ENCODE data around the gene PSD4. TPM values are rescaled to one million over a fixed set of nuclear protein-coding genes. Genes with fewer than 3 reads are reported as not detected.
A peak's percentile ranks its signal among the peaks of the same experiment; 100 is the strongest.

The PSD4 gene
- total and polyA plus RNA-seq, 2 of the 8 experiments (the other 6 are each of a cell fraction or from before 2014, with no cell fraction given) = 0.53 to 1.2 TPM

- DNase-seq (ENCODE audit: low read depth in 1 of 2, low spot score in 2 of 2) = peak in 1 of 2 experiments; percentile 31
- no peak overlapping the region for H2AK5ac ChIP-seq (ENCODE audit: low read depth, low read length)
- ChIA-PET POLR2A (ENCODE audit: partially characterized antibody) (no interaction called here), CTCF (ENCODE audit: partially characterized antibody) (interaction anchor here (0.6 to 8.4 kb wide), 6 partner anchors 8 to 1349 kb away, joined by 3 to 85 read pairs (median 12); partner anchors contain the start of gene PSD4)
- no peak overlapping the region for H3K14ac ChIP-seq (ENCODE audit: insufficient read length)
- H3K9me3 ChIP-seq (ENCODE audit: insufficient read depth in 2 of 2, low read depth in 1 of 2, low read length in 1 of 2) = no peaks in the 10 kb centered on the region
- peaks cover 0 to 4% (median 3%) of the 10 kb centered on the region in 4 experiments; a peak in 1 of 7 replicates for H3K27me3 ChIP-seq (replicated peaks in 1 of 4; ENCODE audit: control insufficient read depth in 3 of 4, extremely low read depth in 1 of 4, insufficient read depth in 3 of 4, low read length in 3 of 4)
- no peaks in the 10 kb centered on the region for H3K79me2 ChIP-seq (ENCODE audit: control insufficient read depth in 1 of 2, insufficient read depth in 2 of 2, low read length in 2 of 2)
- H4K5ac ChIP-seq (ENCODE audit: insufficient read length, low read depth, low read length) = no peak overlapping the region
- 90% methylated on average over 12 of the region's 12 CpGs; no CpG with 5 or more reads in 1 of the 2 experiments for WGBS, 2 experiments (ENCODE audit: extremely low coverage in 1 of 2, insufficient coverage in 1 of 2, insufficient read length in 1 of 2, insufficient replicate concordance in 2 of 2, low coverage in 1 of 2, low lambda C conversion rate in 2 of 2, missing lambda C conversion rate in 1 of 2)
- no peak for FAIRE-seq
- no peak overlapping the region for H3K23ac ChIP-seq (ENCODE audit: insufficient read length)
- no peak overlapping the region for H2BK12ac ChIP-seq (ENCODE audit: low read depth, low read length)
- H2BK20ac ChIP-seq (ENCODE audit: low read length) = no peak overlapping the region
- H2BK120ac ChIP-seq (replicated peaks; ENCODE audit: low read depth, low read length) = no peak overlapping the region
- H3K9ac ChIP-seq (replicated peaks in 1 of 4; ENCODE audit: extremely low read depth in 1 of 4, low read depth in 3 of 4, low read length in 3 of 4) = no peak overlapping the region
- H3K79me1 ChIP-seq (ENCODE audit: low read depth, low read length) = no peaks in the 10 kb centered on the region
- no peaks in the 10 kb centered on the region for H4K20me1 ChIP-seq (replicated peaks in 1 of 2; ENCODE audit: control insufficient read depth in 1 of 2, insufficient read depth in 2 of 2, low read length in 2 of 2)
- H2BK15ac ChIP-seq (ENCODE audit: low read length) = no peak overlapping the region
- H3K27ac ChIP-seq (ENCODE audit: low read depth, low read length) = no peak overlapping the region
- H4K91ac ChIP-seq (replicated peaks; ENCODE audit: insufficient read length, low read length) = peak overlapping the region; percentile 0
- no peak overlapping the region for H2BK5ac ChIP-seq (ENCODE audit: low read depth, low read length)
- no peak overlapping the region for H3K4me2 ChIP-seq (ENCODE audit: insufficient read depth in 1 of 2, low read depth in 2 of 2, low read length in 2 of 2)
- H3K4ac ChIP-seq (replicated peaks; ENCODE audit: insufficient read length, low read depth, low read length) = no peak overlapping the region
- peaks cover 0 to 4% (median 0%) of the 10 kb centered on the region in 4 experiments; a peak in 2 of 7 replicates for H3K4me1 ChIP-seq (replicated peaks in 1 of 4; ENCODE audit: control insufficient read depth in 3 of 4, insufficient read depth in 4 of 4, low read length in 3 of 4)
- no peaks in the 10 kb centered on the region for H3K23me2 ChIP-seq (ENCODE audit: low read depth, low read length)
- H3K56ac ChIP-seq (replicated peaks; ENCODE audit: insufficient read length, low read depth, low read length) = no peak overlapping the region
- no peak overlapping the region for H3K4me3 ChIP-seq (ENCODE audit: extremely low read depth in 1 of 4, insufficient read depth in 2 of 4, low read depth in 3 of 4, low read length in 4 of 4)
- no peak overlapping the region for H4K8ac ChIP-seq (ENCODE audit: extremely low read depth, insufficient read depth, low read length)
- no peak overlapping the region for H2AFZ ChIP-seq (ENCODE audit: low read length)
- H3K18ac ChIP-seq (ENCODE audit: extremely low read depth, low read length) = no peak overlapping the region
- H3K36me3 ChIP-seq (ENCODE audit: control insufficient read depth in 2 of 4, insufficient read depth in 4 of 4, low read length in 3 of 4) = no peaks in the 10 kb centered on the region
Measured at GRCh38 chr2:113167115-113167932, 6.4 kb upstream of the PSD4 start.
